Measurements from ENCODE around the gene AADACL3. TPM values are rescaled to one million over a fixed set of nuclear protein-coding genes. Genes with fewer than 3 reads are reported as not detected.

AADACL3 gene
- total and polyA plus RNA-seq, 2 of the 8 experiments (the other 6 are each of a cell fraction or from before 2014, with no cell fraction given): 0.33 to 2.3 TPM

- TF ChIP-seq CTCF (IDR thresholded peaks at IDR 0.05; ENCODE audit: control extremely low read depth in 1 of 3, insufficient read depth in 1 of 3, low read depth in 1 of 3, low read length in 3 of 3): no peak
- no peak for TF ChIP-seq RNF2 (IDR thresholded peaks at IDR 0.05; ENCODE audit: borderline replicate concordance, low read depth, low read length, missing control alignments, poor library complexity, severe bottlenecking)
- TF ChIP-seq POLR2AphosphoS5 (IDR thresholded peaks at IDR 0.05; ENCODE audit: low read depth, low read length): no peak
These were observed 56.6 kb downstream of the AADACL3 start (continued) for GRCh38 chr1:12772520-12772919.
